GM12878 (cell line): ENCODE measurements around the gene LYSMD1. TPM values are rescaled to one million over a fixed set of nuclear protein-coding genes. Genes with fewer than 3 reads are reported as not detected.

Experiments
- ATAC-seq: fragments of 200-7000 bp; cut with Tn5 transposase; 3 replicates; pipeline ENCODE4 v1.9.1; 2020; ENCODE audit warnings: mild to moderate bottlenecking, moderate library complexity
- BruUV-seq: library from RNA; stranded (reverse); fragments of 400-500 nt; replicated peaks from 2 replicates; lab custom pipeline; 2021; lab: Mats Ljungman, UMichigan
- CTCF ChIA-PET: fragments of 300-600 bp; sonication (Branson Sonifier 250); formaldehyde crosslinking; extraction: SDS; loops from one replicate; lab custom pipeline; 2021; ENCODE audit warnings: inconsistent platforms; lab: Yijun Ruan, JAX
- POLR2A ChIA-PET: fragments of 350-600 bp; formaldehyde crosslinking; extraction: SDS; loops from one replicate; lab custom pipeline; 2021; ENCODE audit warnings: inconsistent platforms; lab: Charles Lee
- RAD21 ChIA-PET: fragments of 300-600 bp; sonication (Branson Sonifier 250); formaldehyde crosslinking; loops from one replicate; lab custom pipeline; 2023; ENCODE audit warnings: antibody characterized with exemption; ENCODE audit not compliant: unreplicated experiment; lab: Charles Lee
- SMC1A ChIA-PET: fragments of 300-600 bp; sonication (Branson Sonifier 250); formaldehyde crosslinking; loops from one replicate; lab custom pipeline; 2023; ENCODE audit not compliant: unreplicated experiment, uncharacterized antibody; lab: Charles Lee
- DNase-seq: peaks from one replicate; pipeline ENCODE4 v3.0.0-alpha.2; 2011; ENCODE audit warnings: low read depth, low spot score
- FAIRE-seq: peaks from 3 replicates; lab custom pipeline; 2011; peaks lifted over from hg19 to GRCh38; lab: Jason Lieb, UNC
- H2AFZ ChIP-seq: 2 replicates; pipeline ENCODE4 v1.6.0; 2011; ENCODE audit warnings: low read depth, low read length, control low read depth; ENCODE audit not compliant: control insufficient read depth
- H3K27ac ChIP-seq: 2 replicates; pipeline ENCODE4 v1.5.1; 2011; ENCODE audit warnings: control low read depth; ENCODE audit not compliant: control insufficient read depth, insufficient read depth
- H3K27me3 ChIP-seq, 2 experiments: replicated peaks in 1 of 2; 2 replicates each; pipeline versions ENCODE4 v1.6.0 to v1.6.1; 2011; ENCODE audit warnings: low read length in 1 of 2; ENCODE audit not compliant: control insufficient read depth in 2 of 2, insufficient read depth in 2 of 2
- H3K36me3 ChIP-seq, 2 experiments: 2 replicates each; pipeline ENCODE4 v1.5.1; 2011; ENCODE audit warnings: low read length in 1 of 2; ENCODE audit not compliant: control insufficient read depth in 2 of 2, insufficient read depth in 2 of 2
- H3K4me1 ChIP-seq: 2 replicates; pipeline ENCODE4 v1.6.1; 2011; ENCODE audit warnings: mild to moderate bottlenecking, low read length, moderate library complexity, mixed read lengths; ENCODE audit not compliant: control insufficient read depth, insufficient read depth
- H3K4me2 ChIP-seq: 2 replicates; pipeline ENCODE4 v1.6.0; 2011; ENCODE audit warnings: control low read depth; ENCODE audit not compliant: control insufficient read depth, insufficient read depth
- H3K4me3 ChIP-seq: fragments of 200-600 bp; sonication (generic); 2 replicates; pipeline ENCODE4 v1.5.1; 2016
- H3K79me2 ChIP-seq: 2 replicates; pipeline ENCODE4 v1.6.0; 2011; ENCODE audit warnings: low read length; ENCODE audit not compliant: control insufficient read depth, insufficient read depth
- H3K9ac ChIP-seq: 2 replicates; pipeline ENCODE4 v1.8.0; 2011; ENCODE audit warnings: low read length, control low read depth, mixed read lengths; ENCODE audit not compliant: control insufficient read depth, insufficient read depth
- H3K9me3 ChIP-seq: replicated peaks from 3 replicates; pipeline ENCODE4 v1.5.1; 2011; ENCODE audit warnings: mild to moderate bottlenecking, low read length; ENCODE audit not compliant: control insufficient read depth, insufficient read depth
- H4K20me1 ChIP-seq: 2 replicates; pipeline ENCODE4 v1.6.0; 2011; ENCODE audit not compliant: control insufficient read depth, insufficient read depth
- BACH1 ChIP-seq: fragments of 450-650 bp; IDR thresholded peaks from 2 replicates; pipeline ENCODE4 v1.6.1; 2017; ENCODE audit warnings: mild to moderate bottlenecking, borderline replicate concordance
- BMI1 ChIP-seq: fragments of 450-650 bp; IDR thresholded peaks from 2 replicates; pipeline ENCODE4 v1.6.1; 2016; ENCODE audit warnings: mild to moderate bottlenecking, moderate library complexity, borderline replicate concordance
- E4F1 ChIP-seq: fragments of 450-650 bp; IDR thresholded peaks from 2 replicates; pipeline ENCODE4 v1.6.1; 2018; ENCODE audit warnings: borderline replicate concordance, mild to moderate bottlenecking; ENCODE audit not compliant: partially characterized antibody
- EP300 ChIP-seq, 2 experiments: fragments of 150-350 bp in 1 of 2; IDR thresholded peaks; 2 replicates each; pipeline ENCODE4 v1.6.1; 2011 to 2012; ENCODE audit warnings: low read depth in 2 of 2, low read length in 2 of 2, borderline replicate concordance in 1 of 2, improper control_type of control experiment in 1 of 2, inconsistent platforms in 1 of 2; ENCODE audit not compliant: control insufficient read depth in 1 of 2
- EZH2 ChIP-seq: IDR thresholded peaks from 2 replicates; pipeline ENCODE4 v1.6.1; 2012; ENCODE audit warnings: low read depth, mild to moderate bottlenecking, control low read depth, inconsistent platforms, low read length, borderline replicate concordance; ENCODE audit not compliant: control insufficient read depth
- FOS ChIP-seq: IDR thresholded peaks from 3 replicates; pipeline ENCODE4 v1.6.1; 2011; ENCODE audit warnings: borderline replicate concordance; ENCODE audit not compliant: insufficient read length; ENCODE audit errors: extremely low read depth
- GATAD2B ChIP-seq: fragments of 450-650 bp; conservative IDR thresholded peaks from 2 replicates; pipeline ENCODE4 v1.6.1; 2017; ENCODE audit warnings: low read depth, mild to moderate bottlenecking, moderate library complexity
- HDAC2 ChIP-seq: fragments of 200-600 bp; sonication (generic); IDR thresholded peaks from 2 replicates; pipeline ENCODE4 v1.6.1; 2017
- MEF2A ChIP-seq: IDR thresholded peaks from 2 replicates; pipeline ENCODE4 v1.6.1; 2011; ENCODE audit warnings: low read depth, mild to moderate bottlenecking, low read length, moderate library complexity; ENCODE audit not compliant: insufficient read depth
- NKRF ChIP-seq: fragments of 450-650 bp; conservative IDR thresholded peaks from 2 replicates; pipeline ENCODE4 v1.6.1; 2017; ENCODE audit warnings: mild to moderate bottlenecking, moderate library complexity
- RUNX3 ChIP-seq: IDR thresholded peaks from 2 replicates; pipeline ENCODE4 v1.6.1; 2012; ENCODE audit warnings: low read length, inconsistent platforms
- SIN3A ChIP-seq: IDR thresholded peaks from 2 replicates; pipeline ENCODE4 v1.6.1; 2012; ENCODE audit warnings: low read depth, low read length, improper control_type of control experiment
- SPI1 ChIP-seq: IDR thresholded peaks from 2 replicates; pipeline ENCODE4 v1.6.1; 2011; ENCODE audit warnings: low read depth, mild to moderate bottlenecking, low read length, moderate library complexity, borderline replicate concordance; ENCODE audit not compliant: insufficient read depth
- SRF ChIP-seq, 2 experiments: IDR thresholded peaks; 2 replicates each; pipeline ENCODE4 v1.6.1; 2011; ENCODE audit warnings: low read depth in 2 of 2, low read length in 2 of 2, mild to moderate bottlenecking in 1 of 2, moderate library complexity in 1 of 2
- YBX1 ChIP-seq: fragments of 450-650 bp; IDR thresholded peaks from 2 replicates; pipeline ENCODE4 v1.6.1; 2016; ENCODE audit warnings: antibody characterized with exemption
- ZNF24 ChIP-seq: fragments of 450-650 bp; IDR thresholded peaks from 2 replicates; pipeline ENCODE4 v1.6.1; 2017; ENCODE audit warnings: antibody characterized with exemption, mild to moderate bottlenecking
- WGBS: methylation state at CpG from one replicate; pipeline ENCODE4 v1.1.6; 2016; ENCODE audit warnings: low lambda C conversion rate; ENCODE audit not compliant: insufficient replicate concordance, insufficient coverage; ENCODE audit errors: missing lambda C conversion rate; 5-methylcytosine and 5-hydroxymethylcytosine counted together
- in situ Hi-C: fragments of 300-500 bp; cut with MboI; formaldehyde crosslinking; loops from 9 replicates; pipeline ENCODE4 v1.14.3; 2018; ENCODE audit warnings: mixed read lengths
- intact Hi-C: fragments of 100-400 bp; cut with micrococcal nuclease; formaldehyde crosslinking; loops from one replicate; pipeline ENCODE4 v1.14.2; 2022; ENCODE audit not compliant: unreplicated experiment
- polyA plus RNA-seq, 11 experiments: library from polyadenylated mRNA; depleted of rRNA in 4 of 11; unstranded in 6 of 11; stranded (reverse) in 5 of 11; fragments of >200 nt; fragmentation: Nextera tagmentation in 4 of 11; fragmentation: Illumina TruSeq in 1 of 11; extraction: Ambion mirVana in 4 of 11; extraction: Trizol in 1 of 11; gene quantifications; 1 replicate in 1 of 11; 2 replicates in 10 of 11; pipeline versions ENCODE4 v1.2.1 to v1.2.3, GENCODE V29; 2011 to 2016; ENCODE audit warnings: inconsistent platforms in 2 of 11, missing spikeins in 2 of 11, low read depth in 1 of 11
- total RNA-seq, 4 experiments: library from RNA; depleted of rRNA in 3 of 4; stranded (reverse); fragments of >200 nt in 3 of 4; fragmentation: Illumina TruSeq in 1 of 4; extraction: Trizol in 1 of 4; gene quantifications; 2 replicates each; pipeline versions ENCODE4 v1.2.1 to v1.2.3, GENCODE V29; 2013 to 2021

Gene LYSMD1
- total and polyA plus RNA-seq, 10 of the 15 experiments (the other 5 are each of a cell fraction or from before 2014, with no cell fraction given) = 0.80 to 10.4 (median 6.5) TPM

DNA sequence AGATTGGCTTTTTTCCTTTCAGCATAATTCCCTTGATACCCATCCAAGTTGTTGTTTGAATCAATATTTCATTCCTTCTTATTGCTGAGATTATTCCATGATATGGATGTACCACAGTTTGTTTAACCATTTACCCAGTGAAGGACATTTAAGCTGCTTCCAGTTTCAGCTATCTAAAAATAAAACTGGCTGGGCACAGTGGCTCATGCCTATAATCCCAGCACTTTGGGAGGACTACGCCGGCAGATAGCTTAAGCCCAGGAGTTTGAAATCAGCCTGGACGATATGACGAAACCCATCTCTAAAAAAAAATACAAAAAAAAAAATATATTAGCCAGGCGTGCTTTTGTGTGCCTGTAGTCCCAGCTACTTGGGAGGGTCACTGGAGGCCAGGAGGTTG, 51.8 kb downstream of the LYSMD1 start:
- DNase-seq = no peak
- RAD21 ChIA-PET = interaction anchor here (1.6 kb wide), 1 partner anchor 14 kb away, joined by 5 read pairs; no protein-coding TSS in a partner anchor
- H3K27ac ChIP-seq = no peak overlapping the region
- CTCF ChIA-PET = interaction anchor here (0.6 to 5.2 kb wide), 3 partner anchors 14 to 121 kb away, joined by 3 to 34 read pairs (median 3); no protein-coding TSS in a partner anchor
- POLR2A ChIA-PET = interaction anchor here (0.6 kb wide), 1 partner anchor 35 kb away, joined by 4 read pairs; no protein-coding TSS in a partner anchor
- WGBS = 96% methylated on average over 5 of the region's 5 CpGs
- H3K9ac ChIP-seq = no peak overlapping the region
- H3K9me3 ChIP-seq = no peaks in the 10 kb centered on the region
- H2AFZ ChIP-seq = no peak overlapping the region
- ATAC-seq = no peak
- intact Hi-C loops = no loop called here
- H3K4me2 ChIP-seq = no peak overlapping the region
- H3K27me3 ChIP-seq = no peaks in the 10 kb centered on the region
- TF ChIP-seq SPI1 = no peak
- TF ChIP-seq ZNF24 = no peak
- no peak for TF ChIP-seq FOS
- no peak for TF ChIP-seq EP300 (IDR thresholded peaks at IDR 0.05; ENCODE audit: borderline replicate concordance in 1 of 2, control insufficient read depth in 1 of 2, low read depth in 2 of 2, low read length in 2 of 2)
- TF ChIP-seq BMI1 = no peak
- TF ChIP-seq YBX1 = no peak
- no peak for TF ChIP-seq E4F1
- TF ChIP-seq BACH1 = no peak
- TF ChIP-seq GATAD2B = no peak
- TF ChIP-seq RUNX3 = no peak
- no peak for TF ChIP-seq SRF (IDR thresholded peaks at IDR 0.05; ENCODE audit: low read depth in 2 of 2, low read length in 2 of 2)
- TF ChIP-seq EZH2 = no peak
- no peak for TF ChIP-seq SIN3A
- TF ChIP-seq NKRF = no peak
- TF ChIP-seq MEF2A = no peak
- no peak for TF ChIP-seq HDAC2
- no peak for FAIRE-seq
- H3K4me3 ChIP-seq = no peak overlapping the region
- in situ Hi-C loops = no loop called here
- SMC1A ChIA-PET = interaction anchor here (1.6 kb wide), 1 partner anchor 14 kb away, joined by 7 read pairs; no protein-coding TSS in a partner anchor
- BruUV-seq = no TSS peak
- H3K79me2 ChIP-seq = no peaks in the 10 kb centered on the region
- H3K36me3 ChIP-seq = no peaks in the 10 kb centered on the region
- no peaks in the 10 kb centered on the region for H3K4me1 ChIP-seq
- H4K20me1 ChIP-seq = no peaks in the 10 kb centered on the region
